Fibroblast of skin of right biceps (primary cell): ENCODE results near the gene CRYGS.
"Not testable (repeated sequence)": the region's sequence is repeated elsewhere in the genome, so short reads cannot be mapped to it uniquely, and the experiment has no call there.

ENCODE experiments used
- DNase-seq: peaks from one replicate; pipeline ENCODE4 v3.0.0-alpha.2; 2013

CRYGS gene

DNA sequence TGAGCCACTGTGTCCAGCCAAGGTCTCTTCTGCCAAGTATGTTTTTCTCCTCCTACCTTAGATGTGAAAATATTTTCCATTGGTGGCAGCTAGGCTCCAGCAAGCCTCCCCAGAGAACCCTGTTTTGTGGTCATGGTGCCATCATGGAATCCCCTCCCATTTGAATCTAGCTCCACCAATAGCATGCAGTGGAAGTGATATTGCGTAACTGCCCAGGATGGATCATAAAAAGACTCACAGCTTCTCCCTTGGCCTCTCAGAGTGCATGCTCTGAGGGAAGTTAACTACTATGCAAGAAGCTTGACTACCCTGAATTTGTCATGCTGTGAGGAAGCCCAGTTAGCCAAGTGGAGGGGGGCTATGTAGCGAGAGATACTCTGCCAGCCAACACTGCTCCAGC, 27.5 kb downstream of the CRYGS start:
- DNase-seq, result no peak

DNA sequence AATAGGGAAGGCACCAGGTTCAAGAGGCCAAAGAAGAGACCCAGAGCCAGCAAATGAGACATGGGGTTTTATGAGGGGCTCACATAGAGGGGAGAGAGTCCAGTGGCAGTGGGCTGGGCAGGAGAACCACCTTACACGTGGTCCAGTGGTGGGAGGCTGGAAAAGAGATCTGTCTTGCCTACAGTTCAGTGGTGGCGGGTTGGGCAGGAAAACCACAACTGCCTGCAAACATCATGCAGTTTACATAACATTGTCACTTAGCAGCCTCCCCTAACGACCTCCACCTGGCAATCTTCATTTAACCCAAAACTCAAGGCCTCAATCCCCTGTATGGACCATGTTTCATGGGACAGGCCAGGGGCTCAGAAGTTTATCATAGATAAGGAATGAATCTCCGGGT, 29.1 kb downstream of the CRYGS start:
- DNase-seq, result no peak

DNA sequence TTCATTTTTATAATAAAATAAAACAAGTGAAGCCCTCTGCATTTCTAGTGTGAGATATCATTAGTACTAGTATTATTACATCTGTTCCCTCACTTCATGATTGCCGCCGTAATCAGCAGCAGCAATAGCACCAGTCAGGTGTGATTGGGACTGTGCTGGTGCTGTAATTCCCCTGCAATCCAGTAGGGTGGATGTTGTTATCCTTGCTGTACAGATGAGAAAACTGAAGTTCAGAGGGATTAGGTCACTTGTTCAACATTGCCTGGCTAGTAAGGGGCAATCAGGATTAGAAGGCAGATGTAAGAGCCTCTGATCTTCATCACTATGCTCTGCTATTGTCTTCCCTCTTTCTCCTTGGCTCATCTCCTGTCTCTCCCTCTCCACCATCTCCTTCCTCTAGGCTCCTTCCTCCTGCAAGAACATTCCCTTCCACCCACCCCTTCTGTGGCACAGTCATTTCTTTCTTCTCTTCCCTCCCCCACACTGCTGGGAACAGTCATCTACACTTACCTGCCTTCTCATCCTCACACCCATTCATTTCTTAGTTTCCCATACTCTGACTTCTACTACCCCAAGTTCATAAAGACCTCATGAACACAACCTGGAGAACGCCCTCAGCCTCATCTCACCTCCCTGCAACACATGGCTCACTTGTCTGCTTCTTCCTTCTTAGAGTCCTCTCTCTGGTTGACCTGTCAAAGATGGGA, 29.7 kb downstream of the CRYGS start:
- DNase-seq, result no peak

DNA sequence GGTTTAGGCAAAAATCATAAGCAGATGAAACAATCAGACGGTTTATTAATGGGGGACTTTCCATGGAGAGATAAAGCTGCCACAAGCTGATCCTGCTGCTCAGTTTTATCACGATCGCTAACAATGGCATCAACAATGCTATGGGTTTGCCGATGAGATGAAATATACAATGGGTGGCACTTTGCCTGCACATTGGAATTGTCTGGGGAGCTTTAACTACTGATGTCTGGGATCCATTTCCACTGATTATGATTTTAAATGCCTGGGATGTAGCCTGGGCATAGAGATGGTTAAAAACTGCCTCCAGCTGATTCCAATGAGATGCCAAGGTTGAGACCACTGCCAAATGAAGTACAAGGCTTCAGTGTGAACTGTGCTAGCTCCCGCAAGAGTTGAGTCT, 30.8 kb downstream of the CRYGS start:
- no peak for DNase-seq

DNA sequence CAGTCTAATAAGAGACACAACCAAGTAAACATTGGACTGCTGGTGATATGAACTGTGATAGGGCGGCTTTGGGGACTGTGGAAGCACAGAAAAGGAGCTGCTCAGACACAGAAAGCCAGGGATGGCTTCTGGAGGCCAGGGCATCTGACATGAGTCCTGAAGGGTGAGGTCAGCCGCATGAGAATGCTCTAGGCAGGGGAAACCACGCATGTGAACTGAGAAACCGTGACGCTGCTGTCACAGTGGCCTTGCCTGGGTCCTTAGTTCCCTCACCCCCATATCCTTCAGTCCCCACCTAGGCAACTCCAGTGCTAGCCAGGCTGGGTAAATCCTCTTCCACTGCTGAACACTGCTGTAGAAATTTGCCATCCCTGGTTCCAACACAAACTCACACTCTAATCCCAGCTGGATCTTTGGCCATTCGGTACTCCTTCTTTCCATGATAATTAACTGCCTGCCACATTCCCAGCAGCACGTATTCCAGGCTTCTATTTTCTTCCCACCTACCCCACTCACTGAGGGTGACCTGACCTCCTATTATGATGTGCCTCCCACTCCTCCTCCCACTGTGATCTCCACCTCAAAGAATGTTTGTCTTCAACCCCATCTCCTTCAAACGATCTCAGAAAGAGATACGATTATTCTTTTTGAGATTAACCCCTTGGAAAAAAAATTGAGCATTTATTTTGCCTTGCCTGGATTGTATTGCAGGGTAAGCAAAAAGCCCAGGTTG, 31.4 kb downstream of the CRYGS start:
- DNase-seq, result no peak

DNA sequence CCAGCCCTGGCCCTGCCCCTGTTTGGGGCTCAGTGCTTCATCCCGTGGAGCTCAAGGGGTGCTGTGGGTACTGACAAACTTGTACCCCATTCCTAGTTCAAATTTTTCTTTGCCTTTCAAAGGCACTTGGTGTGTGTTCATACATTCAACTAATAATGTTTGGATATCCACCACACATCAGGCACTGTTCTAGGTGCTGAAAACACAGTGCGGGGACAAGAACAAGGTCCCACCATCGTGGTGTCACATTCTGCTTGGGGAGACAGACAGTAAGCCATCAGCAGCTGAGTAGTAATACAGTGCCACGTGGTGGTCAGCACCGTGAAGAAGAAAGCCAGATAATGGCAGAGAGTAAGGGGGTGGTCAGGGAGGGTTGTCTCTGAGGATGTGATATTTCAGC, 32.5 kb downstream of the CRYGS start:
- no peak for DNase-seq

DNA sequence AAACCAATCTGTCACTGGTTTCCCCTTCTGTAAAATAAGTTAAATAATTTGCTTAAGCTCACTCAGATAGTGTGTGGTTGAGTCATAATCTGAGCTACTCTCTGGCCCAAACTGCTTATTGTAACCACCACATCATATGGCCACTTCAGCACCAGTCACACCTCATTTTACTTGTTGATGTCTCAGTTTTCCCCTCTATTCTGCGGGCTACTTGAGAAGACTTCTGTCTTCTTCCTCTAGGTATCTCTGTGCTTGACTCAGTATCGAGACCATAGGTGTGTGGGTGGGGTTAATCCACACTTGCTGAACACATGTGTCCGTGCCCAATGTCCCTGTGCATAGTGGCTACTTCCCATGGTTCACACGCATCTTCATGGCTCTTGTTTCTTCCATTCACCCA, 32.9 kb downstream of the CRYGS start:
- no peak for DNase-seq

DNA sequence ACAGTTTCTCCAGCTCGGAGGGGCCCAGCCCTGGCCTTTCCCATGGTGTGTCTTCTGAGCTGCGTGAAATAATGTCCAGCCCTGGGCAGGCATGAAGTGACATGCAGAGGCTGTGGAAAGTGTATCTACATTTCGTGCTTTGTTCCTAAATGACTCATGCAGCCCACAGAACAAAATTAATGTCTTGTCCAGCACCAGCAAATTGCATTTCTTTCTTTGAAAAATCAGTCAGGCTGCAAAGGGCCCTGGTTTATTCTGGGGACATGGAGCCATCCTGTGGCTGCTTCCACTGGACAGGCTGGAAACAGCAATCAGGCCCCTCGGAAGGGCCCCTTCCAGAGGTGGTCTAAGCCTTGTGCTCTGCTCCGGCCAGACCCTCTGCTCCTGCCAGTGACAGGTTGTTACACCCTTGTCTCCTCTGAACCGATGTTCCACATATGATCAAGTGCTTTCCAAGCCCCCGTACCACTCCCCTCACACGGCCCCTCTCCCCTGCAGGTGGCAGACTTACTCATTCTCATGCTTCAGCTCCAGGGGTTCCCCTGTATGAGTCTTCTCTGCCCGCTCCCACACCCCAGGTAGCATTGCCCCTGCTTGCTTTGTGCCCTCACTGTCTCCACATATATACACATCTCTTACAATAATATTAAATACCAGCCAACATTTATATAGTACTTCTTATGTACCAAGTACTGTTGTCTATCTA, 33.7 kb downstream of the CRYGS start:
- DNase-seq, result no peak

DNA sequence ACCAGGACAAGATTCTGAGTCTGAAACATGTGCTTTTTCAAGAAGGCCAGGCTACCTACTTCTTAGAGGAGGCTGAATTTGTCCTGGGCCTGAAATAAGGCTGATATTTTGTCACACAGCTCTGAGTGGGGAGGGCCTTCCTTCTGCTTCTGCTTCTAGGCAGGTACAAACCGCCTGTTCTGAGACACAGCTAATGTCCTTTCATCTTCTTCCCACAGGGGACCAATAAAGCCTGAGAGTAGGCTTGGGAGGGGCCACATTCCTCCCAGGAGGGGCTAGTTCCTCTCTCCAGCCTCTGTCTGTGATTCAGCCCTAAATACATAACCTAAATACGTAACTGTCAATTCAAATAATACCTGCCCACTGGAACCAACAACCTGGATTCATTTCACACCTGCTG, 34.8 kb downstream of the CRYGS start:
- DNase-seq, result no peak

DNA sequence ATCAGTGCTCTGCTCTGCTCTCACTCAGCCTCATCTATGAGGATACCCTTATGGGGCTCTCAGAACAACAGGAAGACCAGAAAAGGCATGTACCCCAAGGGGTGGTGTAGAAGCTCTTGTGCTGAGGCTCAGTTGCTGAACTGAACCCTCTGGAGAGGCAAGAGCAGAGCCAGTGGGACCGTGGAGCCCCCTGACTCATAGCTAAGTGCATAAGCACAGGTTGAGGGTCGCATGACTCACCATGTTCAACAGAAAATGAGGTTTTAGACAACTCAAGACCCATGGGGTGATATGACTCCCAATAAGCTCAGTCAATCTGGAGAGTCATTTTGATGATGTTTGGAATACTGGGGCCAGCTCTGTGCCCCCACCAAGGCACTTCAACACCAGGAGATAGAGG, 37.3 kb downstream of the CRYGS start:
- no peak for DNase-seq

DNA sequence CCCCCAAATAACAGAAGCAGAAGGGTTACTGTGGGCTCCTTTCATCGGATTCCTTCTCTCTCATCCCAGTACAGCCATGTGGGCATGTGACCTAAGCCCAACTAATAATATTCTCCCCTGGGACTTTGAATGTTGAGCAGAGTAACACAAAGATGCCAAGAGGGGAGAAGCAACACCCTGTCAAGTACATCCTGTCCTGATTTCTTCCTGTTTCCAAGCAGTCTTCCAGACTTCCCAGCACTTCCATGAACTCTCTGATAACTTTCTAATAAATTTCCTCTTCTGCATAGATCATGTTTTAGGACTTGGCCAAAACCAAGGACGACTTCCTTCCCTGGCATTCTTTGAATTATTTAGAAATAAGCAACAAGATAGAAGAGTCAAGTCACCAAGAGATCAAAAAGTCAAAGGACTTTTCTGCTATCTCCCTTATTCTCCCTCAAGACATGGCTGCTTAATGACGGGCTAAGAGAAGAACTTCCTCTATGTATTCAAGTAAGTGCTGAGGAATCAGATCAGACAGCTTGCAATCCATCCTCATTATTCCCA, 37.9 kb downstream of the CRYGS start:
- no peak for DNase-seq

DNA sequence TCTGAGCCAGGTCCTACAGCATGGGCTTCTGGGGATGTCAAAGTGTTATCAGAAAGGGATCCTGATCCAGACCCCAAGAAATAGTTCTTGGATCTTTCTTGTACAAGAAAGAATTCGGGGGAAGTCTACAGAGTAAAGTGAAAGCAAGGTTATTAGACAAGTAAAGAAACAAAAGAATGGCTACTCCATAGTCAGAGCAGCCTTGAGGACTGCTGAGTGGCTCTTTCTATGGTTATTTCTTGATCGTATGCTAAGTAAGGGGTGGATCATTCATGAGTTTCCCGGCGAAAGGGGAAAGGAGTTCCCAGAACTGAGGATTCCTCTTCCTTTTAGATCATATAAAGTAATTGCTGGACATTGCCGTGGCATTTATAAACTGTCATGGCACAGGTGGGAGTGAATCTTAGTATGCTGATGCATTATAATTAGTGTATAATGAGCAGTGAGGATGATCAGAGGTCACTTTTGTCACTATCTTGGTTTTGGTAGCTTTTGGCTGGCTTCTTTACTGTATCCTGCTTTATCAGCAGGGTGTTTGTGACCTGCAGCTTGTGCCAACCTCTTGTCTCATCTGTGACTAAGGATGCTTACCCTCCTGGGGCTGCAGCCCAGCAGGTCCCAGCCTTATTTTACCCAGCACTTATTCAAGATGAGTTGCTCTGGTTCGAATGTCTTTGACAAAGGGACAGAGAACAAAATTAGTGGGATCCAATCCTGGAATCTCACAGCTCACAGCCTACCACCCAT, 41.0 kb downstream of the CRYGS start:
- DNase-seq, result no peak

DNA sequence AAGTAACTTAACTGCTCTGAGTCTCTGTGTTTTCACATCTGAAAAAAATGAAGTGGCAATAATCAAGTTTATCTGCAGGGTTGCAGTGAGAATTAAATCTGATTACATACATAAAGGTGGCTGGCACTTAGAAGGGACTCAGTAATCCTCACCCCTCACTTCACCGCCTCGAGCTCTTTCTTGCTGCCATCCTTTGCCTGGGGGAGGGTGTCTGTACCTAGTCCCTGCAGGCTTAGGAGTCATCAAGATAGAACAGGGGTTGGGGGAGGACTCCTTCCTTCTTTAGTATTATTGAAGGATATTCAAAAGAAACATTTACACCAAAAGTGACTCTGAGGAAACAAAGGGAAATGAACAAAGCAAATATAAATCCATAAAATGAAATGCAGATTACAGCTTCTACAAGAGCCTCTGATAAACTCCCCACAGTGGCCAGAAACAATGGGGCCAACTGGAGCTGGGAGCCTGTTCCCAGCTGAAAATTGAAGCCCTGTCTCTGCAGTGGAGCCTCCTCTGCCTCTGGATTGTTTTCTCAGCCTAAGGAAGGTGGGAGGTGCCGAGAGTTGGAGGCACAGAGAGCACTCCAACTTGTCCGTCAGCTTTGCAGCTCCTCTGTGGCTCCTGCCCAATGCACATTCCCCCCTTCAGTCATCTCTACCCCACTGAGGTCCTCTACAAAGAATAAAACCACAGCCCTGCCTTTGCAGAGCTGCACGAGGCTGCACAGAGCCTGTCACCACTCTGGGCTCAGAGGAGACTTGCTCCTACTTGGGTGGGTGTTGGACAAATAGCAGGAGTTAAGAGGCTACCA, 41.8 kb downstream of the CRYGS start:
- no peak for DNase-seq

DNA sequence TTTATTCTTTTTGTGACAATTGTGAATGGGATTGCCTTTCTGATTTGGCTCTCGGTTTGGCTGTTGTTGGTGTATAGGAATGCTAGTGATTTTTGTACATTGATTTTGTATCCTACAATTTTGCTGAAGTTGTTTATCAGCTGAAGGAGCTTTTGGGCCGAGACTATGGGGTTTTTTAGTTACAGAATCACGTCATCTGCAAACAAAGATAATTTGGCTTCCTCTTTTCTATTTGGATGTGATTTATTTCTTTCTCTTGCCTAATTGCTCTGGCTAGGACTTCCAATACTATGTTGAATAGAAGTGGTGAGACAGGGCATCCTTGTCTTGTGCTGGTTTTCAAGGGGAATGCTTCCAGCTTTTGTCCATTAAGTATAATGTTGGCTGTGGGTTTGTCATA, 44.2 kb downstream of the CRYGS start:
- DNase-seq, result not testable (repeated sequence)

DNA sequence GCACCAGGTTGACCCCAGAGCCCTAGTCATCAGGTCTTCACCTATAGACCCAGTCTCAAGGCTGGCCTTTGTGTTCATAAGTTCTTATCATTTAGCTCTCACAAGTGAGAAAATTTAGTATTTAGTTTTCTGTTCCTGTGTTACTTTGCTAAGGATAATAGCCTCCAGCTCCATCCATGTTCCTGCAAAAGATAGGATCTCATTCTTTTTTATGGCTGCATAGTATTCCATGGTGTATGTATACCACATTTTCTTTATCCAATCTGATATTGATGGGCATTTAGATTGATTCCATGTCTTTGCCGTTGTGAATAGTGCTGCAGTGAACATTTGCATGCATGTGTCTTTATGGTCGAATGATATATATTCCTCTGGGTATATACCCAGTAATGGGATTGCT, 46.2 kb downstream of the CRYGS start:
- DNase-seq, result not testable (repeated sequence)

DNA sequence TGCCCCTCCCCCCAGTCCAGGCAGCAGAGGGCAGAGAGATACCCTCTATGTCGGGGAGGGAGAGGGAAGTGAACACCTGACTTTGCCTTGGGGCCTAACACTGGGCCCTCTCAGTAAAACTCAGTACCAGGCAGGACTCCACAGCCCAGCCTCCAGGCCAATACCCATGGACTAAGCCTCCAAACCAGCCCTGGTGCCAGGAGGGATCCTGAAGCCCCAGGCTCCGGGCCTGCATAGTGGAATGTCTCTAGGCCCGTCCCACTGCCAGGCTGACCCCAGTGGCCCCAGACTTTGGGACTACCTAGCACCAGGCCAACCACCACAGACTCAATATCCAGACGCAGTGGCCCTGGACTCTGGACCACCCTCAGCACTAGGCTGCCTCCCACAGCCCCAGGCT, 46.6 kb downstream of the CRYGS start:
- no peak for DNase-seq

DNA sequence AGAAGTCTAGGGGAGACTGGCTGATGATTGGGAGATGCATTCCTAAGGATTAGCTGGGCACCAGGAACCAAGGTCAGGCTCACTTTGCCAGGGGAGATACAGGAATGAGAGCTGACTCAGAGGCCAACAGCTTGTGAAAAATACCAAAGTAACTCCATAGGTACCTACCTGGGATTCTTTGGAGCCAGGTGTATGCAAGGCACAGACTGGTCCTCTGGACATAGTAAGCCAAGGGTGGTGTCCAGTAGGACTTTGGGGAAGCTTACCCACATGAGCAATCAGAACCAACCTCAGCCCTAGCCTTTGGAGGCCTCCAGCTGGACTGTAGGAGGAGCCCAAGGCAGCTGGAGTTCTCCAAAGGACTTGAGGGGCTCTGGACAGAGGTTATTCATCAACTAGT, 47.5 kb downstream of the CRYGS start:
- DNase-seq, result no peak

DNA sequence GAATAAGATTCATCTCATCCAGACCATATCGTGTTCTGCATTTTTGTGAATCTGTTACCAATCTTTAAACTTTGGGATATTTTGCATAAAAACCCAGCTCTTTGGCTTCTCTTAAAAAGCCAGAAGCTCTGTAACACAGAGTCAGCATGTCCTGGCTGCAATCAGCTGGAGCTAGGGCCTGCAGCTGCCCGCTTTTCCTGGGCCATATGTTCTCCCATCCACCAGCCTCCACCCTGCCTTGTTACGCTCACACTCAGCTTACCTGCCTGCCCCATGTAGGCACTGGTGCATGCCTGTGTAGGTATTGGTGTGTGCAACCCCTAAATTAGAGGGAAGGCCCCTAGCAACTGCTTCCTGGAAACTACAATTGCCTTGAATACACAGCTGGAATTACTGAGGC, 48.2 kb downstream of the CRYGS start:
- no peak for DNase-seq

DNA sequence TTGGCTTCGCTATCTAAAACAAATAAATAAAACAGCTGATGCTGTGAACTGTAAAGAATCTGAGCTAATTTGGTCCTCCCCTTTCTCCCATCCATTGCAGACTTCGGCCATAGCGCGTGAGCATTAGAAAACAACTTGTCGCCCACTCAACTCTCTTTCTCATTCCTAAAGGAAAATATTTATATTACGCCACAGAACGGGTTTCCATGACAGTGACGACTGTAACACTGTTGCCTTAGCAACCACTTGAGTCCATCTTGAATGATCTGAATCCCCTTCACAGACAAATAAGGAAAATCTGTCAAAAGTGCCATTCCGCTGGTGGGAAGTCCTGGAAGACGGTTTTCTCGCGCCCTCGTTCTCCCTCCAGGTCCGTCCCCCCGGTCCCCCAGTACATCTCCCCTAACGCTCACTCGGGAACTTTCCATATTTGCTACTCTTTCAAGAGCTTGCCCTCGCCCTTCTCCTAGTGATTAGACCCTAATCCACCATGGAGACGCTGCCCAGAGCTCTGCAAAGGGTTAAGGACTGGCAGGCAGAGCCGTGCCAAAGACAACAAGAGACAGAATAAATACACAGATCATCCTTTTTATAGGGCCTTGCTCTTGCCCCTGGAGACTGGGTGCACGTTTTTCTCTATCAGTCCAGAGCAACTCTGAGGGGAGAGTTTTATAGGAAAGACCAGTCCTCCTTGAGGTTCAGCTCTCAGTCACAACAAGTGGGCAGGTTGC, 50.5 kb downstream of the CRYGS start:
- DNase-seq, result no peak

DNA sequence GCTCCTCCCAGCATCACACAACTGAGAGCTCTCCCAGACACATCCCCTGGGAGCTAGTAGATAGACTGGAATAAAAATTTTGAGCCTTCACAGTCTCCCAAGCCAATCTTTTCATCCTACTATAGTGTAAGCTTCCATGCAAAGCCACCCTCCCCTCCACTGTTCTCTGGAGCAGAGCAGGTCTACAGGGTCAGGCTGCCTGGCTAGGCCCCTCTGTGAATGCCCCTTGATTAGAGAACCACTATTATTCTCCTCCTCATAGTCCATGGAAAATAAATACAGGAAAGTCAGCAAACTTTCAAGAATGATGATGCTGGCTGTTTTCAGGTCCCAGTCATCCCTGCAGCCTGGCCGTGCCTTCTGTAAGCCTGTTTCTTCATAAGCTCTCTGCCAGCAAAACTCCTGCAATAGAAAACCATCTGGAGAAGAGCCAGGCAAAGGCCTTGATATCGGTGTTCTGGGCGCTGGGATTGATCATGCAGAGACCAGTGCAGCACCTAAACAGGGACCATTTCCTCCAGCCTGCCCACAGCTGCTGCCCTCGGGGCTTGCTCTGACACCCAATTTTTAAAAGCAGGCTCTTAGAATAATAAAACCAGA, 51.7 kb downstream of the CRYGS start:
- no peak for DNase-seq

DNA sequence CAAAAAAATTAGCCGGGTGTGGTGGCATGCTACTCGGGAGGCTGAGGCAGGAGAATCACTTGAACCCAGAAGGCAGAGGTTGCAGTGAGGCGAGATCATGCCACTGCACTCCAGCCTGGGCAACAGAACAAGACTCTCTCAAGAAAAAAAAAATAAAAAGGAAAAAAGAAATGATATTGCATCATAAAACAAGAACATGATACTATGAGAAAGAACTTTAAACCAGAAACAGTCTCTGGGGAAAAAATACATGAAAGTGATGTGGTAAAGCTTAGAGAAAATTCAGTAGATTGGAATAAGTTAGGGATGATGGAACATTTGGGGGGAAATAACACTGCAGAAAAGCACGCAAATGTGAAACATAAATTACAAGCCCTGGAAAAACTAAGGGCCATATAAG, 54.7 kb downstream of the CRYGS start:
- no peak for DNase-seq
